Mesendoderm (in vitro differentiated cells): ENCODE data around the gene ARHGAP9.
A peak's percentile ranks its signal among the peaks of the same experiment; 100 is the strongest.

Experiments used
- DNase-seq: peaks from one replicate; pipeline ENCODE4 v3.0.0; 2013
- H2AK5ac ChIP-seq: 2 replicates; pipeline ENCODE4 v1.6.1; 2013; ENCODE audit warnings: low read length, inconsistent platforms
- H2BK120ac ChIP-seq: 2 replicates; pipeline ENCODE4 v1.6.1; 2013; ENCODE audit warnings: low read depth, mild to moderate bottlenecking, low read length, moderate library complexity, mixed read lengths
- H2BK15ac ChIP-seq: replicated peaks from 2 replicates; pipeline ENCODE4 v1.6.1; 2013; ENCODE audit warnings: low read depth, mild to moderate bottlenecking, moderate library complexity
- H2BK5ac ChIP-seq: 2 replicates; pipeline ENCODE4 v1.6.1; 2013; ENCODE audit warnings: low read length, inconsistent platforms
- H3K18ac ChIP-seq: 2 replicates; pipeline ENCODE4 v1.6.1; 2013; ENCODE audit warnings: mild to moderate bottlenecking, low read length, mixed read lengths
- H3K23ac ChIP-seq: one replicate; pipeline ENCODE4 v1.6.1; 2013; ENCODE audit warnings: low read length
- H3K27ac ChIP-seq: 2 replicates; pipeline ENCODE4 v1.5.1; 2013; ENCODE audit warnings: low read depth, mild to moderate bottlenecking, inconsistent platforms, low read length, moderate library complexity
- H3K27me3 ChIP-seq: 2 replicates; pipeline ENCODE4 v1.6.1; 2013; ENCODE audit warnings: low read length, control low read depth, mild to moderate bottlenecking, inconsistent platforms; ENCODE audit not compliant: insufficient read depth, poor library complexity
- H3K36me3 ChIP-seq: 2 replicates; pipeline ENCODE4 v1.6.1; 2013; ENCODE audit warnings: low read length, inconsistent platforms; ENCODE audit not compliant: control insufficient read depth, insufficient read depth
- H3K4ac ChIP-seq: one replicate; pipeline ENCODE4 v1.6.1; 2013; ENCODE audit warnings: low read depth, mild to moderate bottlenecking, low read length, moderate library complexity
- H3K4me1 ChIP-seq: 2 replicates; pipeline ENCODE4 v1.6.1; 2013; ENCODE audit warnings: low read depth, low read length, inconsistent platforms; ENCODE audit not compliant: control insufficient read depth
- H3K4me2 ChIP-seq: 2 replicates; pipeline ENCODE4 v1.6.1; 2013; ENCODE audit warnings: low read length
- H3K4me3 ChIP-seq: 2 replicates; pipeline ENCODE4 v1.5.1; 2013; ENCODE audit warnings: mild to moderate bottlenecking, low read length
- H3K56ac ChIP-seq: one replicate; pipeline ENCODE4 v1.6.1; 2013; ENCODE audit warnings: low read length
- H3K79me1 ChIP-seq: 2 replicates; pipeline ENCODE4 v1.6.1; 2013; ENCODE audit warnings: low read length, inconsistent platforms
- H3K79me2 ChIP-seq: 2 replicates; pipeline ENCODE4 v1.6.1; 2013; ENCODE audit warnings: mild to moderate bottlenecking, low read length; ENCODE audit not compliant: control insufficient read depth, insufficient read depth
- H3K9ac ChIP-seq: 2 replicates; pipeline ENCODE4 v1.6.1; 2013; ENCODE audit warnings: low read length, inconsistent platforms
- H4K5ac ChIP-seq: one replicate; pipeline ENCODE4 v1.6.1; 2013; ENCODE audit warnings: low read length
- H4K8ac ChIP-seq: one replicate; pipeline ENCODE4 v1.6.1; 2013; ENCODE audit warnings: low read depth, mild to moderate bottlenecking, control low read depth, low read length, moderate library complexity
- WGBS: extraction: QIAGEN DNeasy Blood & Tissue Kit; methylation state at CpG from one replicate; pipeline ENCODE4 v1.1.7; 2013; ENCODE audit warnings: low lambda C conversion rate, missing lambda C conversion rate; ENCODE audit not compliant: insufficient coverage; ENCODE audit errors: extremely low coverage; 5-methylcytosine and 5-hydroxymethylcytosine counted together

Gene ARHGAP9

DNA sequence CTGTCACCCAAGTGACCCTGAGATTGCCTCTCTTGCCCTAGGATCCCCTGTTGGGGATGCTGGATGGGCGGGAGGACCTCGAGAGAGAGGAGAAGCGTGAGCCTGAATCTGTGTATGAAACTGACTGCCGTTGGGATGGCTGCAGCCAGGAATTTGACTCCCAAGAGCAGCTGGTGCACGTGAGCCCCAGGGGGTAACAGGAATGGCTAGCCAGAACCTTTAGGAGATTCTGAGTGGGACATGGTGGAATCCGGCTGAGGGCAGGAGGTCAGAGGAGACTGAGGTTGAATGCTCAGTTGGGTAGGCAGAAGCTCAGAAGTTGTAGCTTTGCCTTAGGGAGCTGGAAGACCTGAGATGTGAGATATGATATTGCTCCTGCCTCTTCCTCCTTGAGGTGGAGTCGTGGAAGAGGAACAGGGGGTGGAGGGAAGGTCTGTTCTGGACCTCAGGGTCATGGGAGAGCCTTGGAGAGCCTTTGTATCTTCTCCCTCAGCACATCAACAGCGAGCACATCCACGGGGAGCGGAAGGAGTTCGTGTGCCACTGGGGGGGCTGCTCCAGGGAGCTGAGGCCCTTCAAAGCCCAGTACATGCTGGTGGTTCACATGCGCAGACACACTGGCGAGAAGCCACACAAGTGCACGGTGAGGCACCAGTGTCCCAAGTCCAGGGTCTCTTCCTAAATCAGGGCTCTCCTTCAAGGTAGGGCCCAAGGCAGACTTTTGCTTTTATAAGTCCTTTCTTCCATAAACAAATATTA, 13.7 kb downstream of the ARHGAP9 start:
- Histone ChIP-seq H2BK120ac (no peak overlapping the region), H3K4me1 (no peaks in the 10 kb centered on the region), H2BK5ac (no peak overlapping the region), H4K8ac (no peak overlapping the region), H3K23ac (no peak overlapping the region), H3K4ac (no peak overlapping the region), H3K9ac (no peak overlapping the region), H3K79me1 (no peaks in the 10 kb centered on the region), H2BK15ac (no peak overlapping the region), H2AK5ac (no peak overlapping the region), H4K5ac (no peak overlapping the region), H3K4me2 (no peak overlapping the region), H3K79me2 (no peaks in the 10 kb centered on the region), H3K18ac (no peak overlapping the region), H3K27me3 (no peaks in the 10 kb centered on the region), H3K4me3 (no peak overlapping the region), H3K36me3 (no peaks in the 10 kb centered on the region), H3K27ac (no peak overlapping the region), H3K56ac (no peak overlapping the region)
- DNase-seq: no peak
- no CpG with 5 or more reads among the region's 14 CpGs for WGBS

DNA sequence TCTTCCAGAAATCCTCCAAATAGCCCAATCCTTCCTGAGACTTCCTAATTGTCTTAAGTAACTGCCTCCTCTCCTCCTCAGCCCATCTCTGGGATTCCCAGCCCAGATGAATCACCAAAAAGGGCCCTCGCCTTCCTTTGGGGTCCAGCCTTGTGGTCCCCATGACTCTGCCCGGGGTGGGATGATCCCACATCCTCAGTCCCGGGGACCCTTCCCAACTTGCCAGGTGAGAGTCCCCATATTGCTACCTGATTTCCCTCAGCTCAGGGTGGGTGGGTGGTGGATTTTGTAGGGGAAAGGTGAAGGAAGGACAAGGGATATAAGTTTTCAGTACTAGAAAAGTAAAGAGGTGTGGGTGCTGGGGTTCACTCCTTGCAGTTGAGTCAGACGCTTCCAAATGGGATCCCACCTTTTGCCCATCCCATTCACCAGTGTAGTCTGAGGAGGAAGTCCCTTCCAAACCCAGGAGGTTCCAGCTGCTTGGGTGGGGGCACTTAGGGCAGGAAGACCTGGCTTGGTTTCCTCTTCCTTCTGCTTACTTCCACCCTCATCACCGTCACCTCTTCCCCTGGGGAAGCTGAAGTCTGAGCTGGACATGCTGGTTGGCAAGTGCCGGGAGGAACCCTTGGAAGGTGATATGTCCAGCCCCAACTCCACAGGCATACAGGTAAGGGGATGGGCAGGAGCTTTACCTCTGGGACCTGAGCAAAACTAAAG, 14.5 kb downstream of the ARHGAP9 start:
- no peaks in the 10 kb centered on the region for H3K27me3 ChIP-seq

DNA sequence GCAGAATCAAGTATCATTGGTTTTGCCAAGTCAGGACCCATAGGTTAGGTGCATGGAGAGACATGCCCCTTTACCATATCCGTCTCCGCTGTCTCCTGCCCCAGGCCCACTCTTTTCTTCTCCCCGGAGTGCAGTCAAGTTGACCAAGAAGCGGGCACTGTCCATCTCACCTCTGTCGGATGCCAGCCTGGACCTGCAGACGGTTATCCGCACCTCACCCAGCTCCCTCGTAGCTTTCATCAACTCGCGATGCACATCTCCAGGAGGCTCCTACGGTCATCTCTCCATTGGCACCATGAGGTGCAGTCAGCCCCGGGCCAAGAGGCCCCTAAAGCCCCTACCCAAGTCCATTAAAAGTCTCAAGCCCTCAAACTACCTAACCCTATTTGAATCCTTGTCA, 15.1 kb downstream of the ARHGAP9 start:
- no peak overlapping the region for H2BK5ac ChIP-seq
- peaks cover 2% of the 10 kb centered on the region for H3K4me1 ChIP-seq
- no peak overlapping the region for H3K4ac ChIP-seq
- no peak overlapping the region for H3K18ac ChIP-seq
- no peak overlapping the region for H3K56ac ChIP-seq
- H3K9ac ChIP-seq: no peak overlapping the region
- no peak overlapping the region for H2BK15ac ChIP-seq
- no peaks in the 10 kb centered on the region for H3K27me3 ChIP-seq
- no peak overlapping the region for H3K23ac ChIP-seq
- no peak overlapping the region for H2BK120ac ChIP-seq
- no peak overlapping the region for H4K5ac ChIP-seq
- no peaks in the 10 kb centered on the region for H3K79me2 ChIP-seq
- no peaks in the 10 kb centered on the region for H3K36me3 ChIP-seq
- WGBS: no CpG with 5 or more reads among the region's 12 CpGs
- H3K79me1 ChIP-seq: no peaks in the 10 kb centered on the region
- no peak overlapping the region for H3K4me2 ChIP-seq
- H4K8ac ChIP-seq: no peak overlapping the region
- no peak overlapping the region for H3K27ac ChIP-seq
- no peak for DNase-seq
- H2AK5ac ChIP-seq: no peak overlapping the region
- H3K4me3 ChIP-seq: no peak overlapping the region

More for the DNA sequence above, 14.5 kb downstream of the ARHGAP9 start:
- H2AK5ac ChIP-seq: no peak overlapping the region
- H3K79me2 ChIP-seq: no peaks in the 10 kb centered on the region
- H3K4me1 ChIP-seq: peaks cover 2% of the 10 kb centered on the region
- H3K27ac ChIP-seq: no peak overlapping the region
- H3K56ac ChIP-seq: no peak overlapping the region
- WGBS: no CpG with 5 or more reads among the region's 6 CpGs
- no peak overlapping the region for H3K4ac ChIP-seq
- H4K5ac ChIP-seq: no peak overlapping the region
- H3K36me3 ChIP-seq: no peaks in the 10 kb centered on the region
- no peak for DNase-seq
- no peaks in the 10 kb centered on the region for H3K79me1 ChIP-seq
- no peak overlapping the region for H2BK15ac ChIP-seq
- no peak overlapping the region for H2BK120ac ChIP-seq
- H3K4me3 ChIP-seq: no peak overlapping the region
- peak overlapping the region; percentile 9 for H3K23ac ChIP-seq
- H2BK5ac ChIP-seq: no peak overlapping the region
- no peak overlapping the region for H3K9ac ChIP-seq
- H4K8ac ChIP-seq: no peak overlapping the region
- no peak overlapping the region for H3K4me2 ChIP-seq
- no peak overlapping the region for H3K18ac ChIP-seq

DNA sequence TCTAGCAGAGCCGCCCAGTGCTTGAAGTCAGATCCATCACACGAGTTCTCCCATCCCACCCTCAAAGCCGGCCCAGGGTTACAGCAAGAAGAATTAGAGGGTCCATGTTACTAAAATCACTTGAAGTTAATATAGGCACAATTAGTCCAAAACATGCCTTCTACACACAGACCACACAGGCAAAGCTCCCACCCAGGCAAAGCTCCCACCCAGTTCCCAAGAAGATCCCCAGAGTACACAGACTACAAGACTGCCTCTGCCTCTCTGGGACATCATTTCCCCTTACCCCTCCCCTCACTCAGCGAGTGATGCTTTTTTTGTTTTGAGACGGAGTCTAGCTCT, 16.8 kb downstream of the ARHGAP9 start:
- H3K18ac ChIP-seq: no peak overlapping the region
- WGBS: no CpG with 5 or more reads among the region's 5 CpGs
- DNase-seq: no peak

DNA sequence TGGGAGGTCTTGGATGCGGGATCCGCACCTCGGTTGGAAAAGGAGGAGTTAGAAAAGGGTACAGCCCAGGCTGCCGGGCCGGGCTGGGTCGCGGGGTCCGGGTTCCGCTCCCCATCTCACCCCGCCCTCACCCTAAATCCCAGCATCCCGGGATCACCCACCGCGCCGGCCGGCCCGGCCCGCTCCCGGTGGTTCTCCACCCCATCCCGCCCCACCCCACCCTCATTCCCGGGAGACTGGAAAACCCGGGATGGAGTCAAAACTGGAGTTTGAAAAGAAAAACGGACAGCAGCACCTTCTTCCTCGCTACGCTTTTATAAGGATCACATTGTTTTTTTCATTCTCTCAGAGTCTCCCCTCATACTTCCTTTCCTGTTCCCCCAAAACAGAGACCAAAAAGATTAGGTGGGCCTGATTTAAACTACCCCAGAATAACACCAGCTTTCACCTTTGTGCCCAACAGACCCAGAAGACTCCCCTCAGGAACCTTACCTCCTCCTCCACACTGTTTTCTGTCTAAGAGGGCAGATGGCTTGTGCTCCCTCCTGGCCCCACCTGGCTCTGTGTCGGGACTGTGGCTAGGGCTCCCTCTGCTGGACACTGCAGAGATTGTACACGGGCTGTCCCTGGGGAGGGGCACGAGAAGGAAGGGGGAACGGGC, 17.3 kb downstream of the ARHGAP9 start:
- peak; percentile 98 for DNase-seq
- peak overlapping the region; percentile 28 for H2BK15ac ChIP-seq
- no peaks in the 10 kb centered on the region for H3K36me3 ChIP-seq
- peak overlapping the region; percentile 39 for H3K4me3 ChIP-seq
- H2AK5ac ChIP-seq: no peak overlapping the region
- peak overlapping the region; percentile 61 for H3K27ac ChIP-seq
- peak overlapping the region; percentile 87 for H3K56ac ChIP-seq
- H2BK5ac ChIP-seq: no peak overlapping the region
- no peak overlapping the region for H4K5ac ChIP-seq
- H3K4me2 ChIP-seq: peak overlapping the region; percentile 84
- WGBS: no CpG with 5 or more reads among the region's 28 CpGs
- H3K18ac ChIP-seq: peak overlapping the region; percentile 75
- no peaks in the 10 kb centered on the region for H3K27me3 ChIP-seq
- no peaks in the 10 kb centered on the region for H3K79me2 ChIP-seq
- no peak overlapping the region for H2BK120ac ChIP-seq
- peaks cover 2% of the 10 kb centered on the region for H3K4me1 ChIP-seq
- H3K4ac ChIP-seq: no peak overlapping the region
- no peak overlapping the region for H4K8ac ChIP-seq
- H3K23ac ChIP-seq: no peak overlapping the region
- H3K79me1 ChIP-seq: no peaks in the 10 kb centered on the region
- peak overlapping the region; percentile 63 for H3K9ac ChIP-seq

More for the DNA sequence above, 16.8 kb downstream of the ARHGAP9 start:
- Histone ChIP-seq H3K4me1 (peaks cover 2% of the 10 kb centered on the region), H2AK5ac (no peak overlapping the region), H2BK5ac (no peak overlapping the region), H2BK120ac (no peak overlapping the region), H3K4me3 (no peak overlapping the region), H3K4ac (no peak overlapping the region), H3K27ac (no peak overlapping the region), H3K79me1 (no peaks in the 10 kb centered on the region), H2BK15ac (no peak overlapping the region), H3K56ac (no peak overlapping the region), H3K23ac (no peak overlapping the region), H3K4me2 (no peak overlapping the region), H4K5ac (no peak overlapping the region), H3K36me3 (no peaks in the 10 kb centered on the region), H3K27me3 (no peaks in the 10 kb centered on the region), H3K9ac (no peak overlapping the region), H3K79me2 (no peaks in the 10 kb centered on the region), H4K8ac (no peak overlapping the region)
